ENCODE data around the gene HNRNPDL.

Gene HNRNPDL

DNA sequence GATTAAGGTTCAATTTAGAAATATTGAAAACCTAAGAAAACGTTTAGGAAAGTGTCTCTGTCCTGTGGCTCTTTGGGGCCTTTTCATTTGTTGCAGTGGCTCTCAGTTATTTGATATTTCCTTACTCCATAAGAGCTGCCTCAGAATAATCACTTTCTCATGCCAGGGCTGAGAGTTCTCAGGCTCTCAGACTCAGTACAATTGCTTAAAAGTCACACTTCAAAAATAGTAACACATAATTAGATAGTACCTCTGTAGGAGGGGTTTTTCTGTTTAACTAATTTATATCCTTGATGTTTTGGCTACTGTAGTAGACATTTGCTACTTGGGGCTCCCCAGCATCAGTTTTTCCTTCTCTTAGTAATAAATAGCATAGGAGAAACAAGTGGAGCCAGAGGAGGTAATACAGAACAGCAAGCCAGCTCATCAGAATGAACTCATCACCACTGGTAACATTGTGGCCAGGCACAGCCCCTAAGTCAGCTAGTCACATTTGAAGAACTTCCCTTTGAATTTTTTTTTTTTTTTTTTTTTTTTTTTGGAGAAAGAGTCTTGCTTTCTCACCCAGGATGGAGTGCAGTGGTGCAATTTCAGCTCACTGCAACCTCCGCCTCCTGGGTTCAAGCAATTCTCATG is 48.5 kb downstream of the HNRNPDL start:
- TF ChIP-seq REST (IDR thresholded peaks at IDR 0.05; ENCODE audit: insufficient read depth in 1 of 2, low read depth in 2 of 2, low read length in 2 of 2) (no peak), SIN3A (IDR thresholded peaks at IDR 0.05; ENCODE audit: borderline replicate concordance, insufficient read depth, low read length) (no peak), POLR2AphosphoS5 (IDR thresholded peaks at IDR 0.05; ENCODE audit: low read depth, low read length) (no peak), FOXP2 (optimal IDR thresholded peaks at IDR 0.05; ENCODE audit: borderline replicate concordance, extremely low read depth, extremely low read length, insufficient read depth) (no peak), TAF1 (IDR thresholded peaks at IDR 0.05; ENCODE audit: borderline replicate concordance, insufficient read depth, low read length) (no peak)

- TF ChIP-seq FOXP2 (optimal IDR thresholded peaks at IDR 0.05; ENCODE audit: borderline replicate concordance, extremely low read depth, extremely low read length, insufficient read depth), result no peak
- no peak for TF ChIP-seq REST (IDR thresholded peaks at IDR 0.05; ENCODE audit: insufficient read depth in 1 of 2, low read depth in 2 of 2, low read length in 2 of 2)
- TF ChIP-seq SIN3A (IDR thresholded peaks at IDR 0.05; ENCODE audit: borderline replicate concordance, insufficient read depth, low read length), result no peak
- no peak for TF ChIP-seq TAF1 (IDR thresholded peaks at IDR 0.05; ENCODE audit: borderline replicate concordance, insufficient read depth, low read length)
- no peak for TF ChIP-seq POLR2AphosphoS5 (IDR thresholded peaks at IDR 0.05; ENCODE audit: low read depth, low read length)
Observed at GRCh38 chr4:82381235-82381634, 49.0 kb downstream of the HNRNPDL start.

DNA sequence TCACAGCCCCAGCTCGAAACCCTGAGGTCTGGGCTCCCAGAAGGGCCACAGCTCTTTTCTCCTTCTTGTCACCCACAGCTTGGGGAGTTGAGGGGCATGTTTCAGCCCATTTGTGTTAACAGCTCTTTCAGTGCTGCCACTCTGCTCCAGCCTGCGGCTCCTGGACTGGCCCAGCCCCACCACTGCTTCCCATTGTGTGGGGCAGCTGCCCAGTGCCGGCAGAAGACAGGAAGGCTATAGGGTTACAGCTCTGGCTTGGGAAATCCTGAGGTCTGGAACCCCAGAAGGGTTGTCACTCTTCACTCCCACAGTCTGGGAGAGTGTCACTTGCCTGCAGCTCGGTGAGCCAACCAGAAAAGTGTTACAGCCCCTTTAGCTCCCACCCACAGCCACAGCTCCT is 49.4 kb downstream of the HNRNPDL start:
- TF ChIP-seq TAF1 (IDR thresholded peaks at IDR 0.05; ENCODE audit: borderline replicate concordance, insufficient read depth, low read length) (no peak), POLR2AphosphoS5 (IDR thresholded peaks at IDR 0.05; ENCODE audit: low read depth, low read length) (no peak), SIN3A (IDR thresholded peaks at IDR 0.05; ENCODE audit: borderline replicate concordance, insufficient read depth, low read length) (no peak), FOXP2 (optimal IDR thresholded peaks at IDR 0.05; ENCODE audit: borderline replicate concordance, extremely low read depth, extremely low read length, insufficient read depth) (no peak), REST (IDR thresholded peaks at IDR 0.05; ENCODE audit: insufficient read depth in 1 of 2, low read depth in 2 of 2, low read length in 2 of 2) (no peak)

DNA sequence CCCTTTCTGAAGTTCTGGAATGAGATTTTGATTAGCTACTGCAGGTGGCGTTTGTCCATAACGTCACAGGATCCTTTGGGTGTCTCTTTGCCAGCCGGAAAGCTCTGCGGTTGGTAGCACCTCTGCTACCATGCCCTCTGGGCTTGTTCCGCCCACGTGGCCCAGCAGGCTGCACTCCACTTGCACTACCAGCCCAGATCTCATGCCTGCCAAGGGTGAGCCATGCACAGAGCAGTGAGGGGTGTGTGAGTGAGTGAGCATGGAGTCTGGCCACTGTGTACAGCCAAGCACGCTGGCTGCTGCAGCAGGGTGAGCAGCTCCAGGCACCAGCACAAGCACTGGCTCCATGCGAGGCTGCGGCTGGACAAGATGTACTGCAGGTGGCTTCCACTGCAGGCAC is 49.9 kb downstream of the HNRNPDL start:
- TF ChIP-seq SIN3A (IDR thresholded peaks at IDR 0.05; ENCODE audit: borderline replicate concordance, insufficient read depth, low read length) (no peak), POLR2AphosphoS5 (IDR thresholded peaks at IDR 0.05; ENCODE audit: low read depth, low read length) (no peak), REST (IDR thresholded peaks at IDR 0.05; ENCODE audit: insufficient read depth in 1 of 2, low read depth in 2 of 2, low read length in 2 of 2) (no peak), TAF1 (IDR thresholded peaks at IDR 0.05; ENCODE audit: borderline replicate concordance, insufficient read depth, low read length) (no peak), FOXP2 (optimal IDR thresholded peaks at IDR 0.05; ENCODE audit: borderline replicate concordance, extremely low read depth, extremely low read length, insufficient read depth) (no peak)
